HG02642 (cell line): ENCODE measurements around the gene NMNAT2.
A peak's percentile ranks its signal among the peaks of the same experiment; 100 is the strongest.

ENCODE experiments used
- ATAC-seq: cut with Tn5 transposase; IDR thresholded peaks from one replicate; pipeline ENCODE4 v1.9.1; 2021; ENCODE audit warnings: mild to moderate bottlenecking; ENCODE audit not compliant: unreplicated experiment, poor library complexity

The NMNAT2 gene

DNA sequence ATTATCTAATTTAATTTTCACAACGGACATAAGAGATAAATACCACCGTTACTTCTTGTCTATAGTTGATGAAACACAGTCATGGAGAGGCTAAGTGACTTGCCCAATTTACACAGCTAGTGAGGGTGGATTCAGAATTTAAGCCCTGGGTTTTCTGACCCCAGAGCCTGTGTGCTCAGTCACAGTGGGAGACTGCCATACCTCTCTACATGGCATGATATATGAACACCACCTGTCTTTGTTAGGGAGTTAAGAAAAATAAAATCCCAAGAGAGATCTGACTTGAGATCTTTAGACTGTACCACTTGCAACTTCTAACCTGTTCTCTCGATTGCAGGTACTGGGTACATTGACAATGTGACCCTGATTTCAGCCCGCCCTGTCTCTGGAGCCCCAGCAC is 191.8 kb downstream of the NMNAT2 start:
- no peak for ATAC-seq

GRCh38 chr1:183223467-183223866 is 194.7 kb downstream of the NMNAT2 start:
- no peak for ATAC-seq

- no peak for ATAC-seq
These were observed 195.3 kb downstream of the NMNAT2 start for GRCh38 chr1:183222909-183223308.

DNA sequence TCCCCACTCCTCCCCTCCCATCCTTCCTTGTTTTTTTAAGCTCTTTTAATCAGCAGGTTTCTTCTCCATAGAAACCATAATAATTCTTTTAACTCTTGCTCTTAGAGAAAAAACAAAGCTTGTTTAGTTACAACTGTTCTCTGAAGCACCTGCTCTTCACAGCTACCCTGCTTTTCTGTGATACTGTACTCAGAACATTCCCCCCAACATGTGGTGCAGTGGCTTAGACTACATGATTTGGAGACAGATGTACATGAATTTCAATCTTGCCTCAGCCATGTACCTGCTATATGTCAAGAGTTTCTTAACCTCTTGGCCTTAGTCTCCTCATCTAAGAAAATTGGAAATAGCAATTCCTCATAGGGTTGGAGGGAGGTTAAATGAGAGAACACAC is 198.6 kb downstream of the NMNAT2 start:
- no peak for ATAC-seq

DNA sequence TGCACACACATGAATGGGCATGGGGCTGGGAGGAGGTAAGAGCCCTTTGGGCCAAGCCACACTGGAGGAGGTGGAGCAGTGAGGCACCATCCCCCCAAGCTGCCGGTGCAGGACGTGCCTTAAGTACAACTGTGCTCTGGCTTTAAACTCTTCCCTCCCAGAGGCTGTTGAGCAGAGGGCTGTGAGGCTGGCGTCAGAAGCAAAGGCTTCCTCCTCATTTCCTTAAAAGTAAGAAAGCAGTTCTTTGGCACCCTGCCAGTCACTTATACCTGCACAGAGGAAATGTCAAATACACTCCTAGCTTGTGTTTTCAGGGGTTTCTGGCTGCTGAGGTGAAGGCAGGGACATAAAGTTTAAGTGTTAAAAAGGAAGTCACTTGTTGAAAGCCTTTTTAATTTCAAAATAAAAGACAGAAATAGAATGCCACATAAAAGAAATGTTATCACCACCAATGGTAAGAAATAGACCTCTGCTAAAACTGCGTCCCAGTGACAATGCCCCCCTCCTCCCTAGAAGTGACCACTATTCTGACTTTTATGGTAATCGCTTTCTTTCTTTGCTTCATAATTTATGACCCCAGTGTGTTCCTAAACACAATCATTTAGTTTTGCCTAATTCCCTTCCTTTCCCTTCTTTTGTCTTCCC is 199.1 kb downstream of the NMNAT2 start:
- no peak for ATAC-seq

DNA sequence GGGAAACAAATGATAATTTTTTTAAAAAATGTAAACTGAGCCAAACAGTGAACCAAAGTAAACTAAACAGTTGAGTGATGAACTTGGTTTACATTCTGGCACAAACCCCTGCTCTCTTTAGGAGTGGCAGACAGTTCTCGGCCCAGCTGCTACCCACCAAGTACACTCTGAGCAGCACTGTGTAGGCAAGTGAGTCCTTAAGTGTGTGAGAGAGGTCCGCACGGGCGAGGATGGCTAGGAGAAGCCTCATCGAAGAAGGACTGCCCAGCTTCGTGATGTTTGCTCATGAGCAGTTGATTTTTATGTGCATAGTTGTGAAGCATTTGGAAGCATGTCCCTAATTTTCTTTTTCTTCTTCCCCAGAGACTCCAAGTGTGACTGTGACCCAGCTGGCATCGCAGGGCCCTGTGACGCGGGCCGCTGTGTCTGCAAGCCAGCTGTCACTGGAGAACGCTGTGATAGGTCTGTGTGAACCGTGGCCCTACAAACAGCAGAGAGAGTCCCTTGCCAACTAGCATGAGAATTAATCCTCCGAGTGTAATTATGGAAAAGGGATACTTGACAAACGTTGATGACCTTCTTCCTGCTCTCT is 200.1 kb downstream of the NMNAT2 start:
- ATAC-seq, result no peak

- no peak for ATAC-seq
These were observed 202.2 kb downstream of the NMNAT2 start for GRCh38 chr1:183215936-183216335.

DNA sequence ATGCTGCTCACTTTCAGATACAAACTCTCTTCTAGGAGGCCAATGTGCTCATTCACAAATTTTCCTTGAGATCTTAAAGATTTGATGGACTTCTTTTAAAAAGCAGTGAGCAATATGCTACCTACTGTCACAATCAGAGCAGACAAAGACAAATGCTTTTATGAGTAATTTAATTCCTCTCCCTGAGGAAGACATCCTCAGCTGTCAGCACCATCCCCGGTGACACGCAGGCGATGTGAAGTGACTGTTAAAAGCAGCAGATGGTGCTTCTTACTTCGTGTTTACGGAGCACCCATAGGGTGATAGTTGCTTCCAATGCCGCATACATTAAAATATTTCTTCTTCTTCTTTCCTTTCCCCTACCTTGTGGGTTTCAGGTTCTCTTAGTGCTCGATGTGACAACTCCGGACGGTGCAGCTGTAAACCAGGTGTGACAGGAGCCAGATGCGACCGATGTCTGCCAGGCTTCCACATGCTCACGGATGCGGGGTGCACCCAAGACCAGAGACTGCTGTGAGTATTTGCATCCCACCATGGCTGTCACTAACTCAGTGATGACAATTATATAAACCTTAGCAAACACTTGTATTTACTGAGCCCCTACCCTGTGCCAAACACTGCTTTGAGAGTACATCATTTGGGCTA is 203.0 kb downstream of the NMNAT2 start:
- ATAC-seq, result no peak

GRCh38 chr1:183214021-183214970 is 203.9 kb downstream of the NMNAT2 start:
- no peak for ATAC-seq

GRCh38 chr1:183212870-183213269 is 205.3 kb downstream of the NMNAT2 start:
- ATAC-seq, result no peak

DNA sequence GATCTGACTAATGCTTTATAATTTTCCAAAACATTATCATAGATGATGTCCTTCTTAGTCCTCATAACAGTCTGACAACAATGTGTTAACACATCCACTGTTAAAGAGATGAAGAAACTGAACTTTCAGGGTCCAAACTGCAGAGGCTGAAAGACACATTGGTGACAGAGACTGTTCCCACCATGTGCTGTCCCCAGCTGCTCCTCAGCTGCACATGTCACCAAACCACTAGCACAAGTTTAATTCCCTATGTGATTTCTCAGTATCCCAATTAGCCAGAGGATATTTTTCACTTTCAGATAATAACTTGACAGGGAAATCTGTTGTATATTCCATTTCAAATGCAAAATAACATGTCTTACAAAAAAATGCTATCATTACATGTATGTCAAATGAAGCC is 207.5 kb downstream of the NMNAT2 start:
- ATAC-seq, result no peak

DNA sequence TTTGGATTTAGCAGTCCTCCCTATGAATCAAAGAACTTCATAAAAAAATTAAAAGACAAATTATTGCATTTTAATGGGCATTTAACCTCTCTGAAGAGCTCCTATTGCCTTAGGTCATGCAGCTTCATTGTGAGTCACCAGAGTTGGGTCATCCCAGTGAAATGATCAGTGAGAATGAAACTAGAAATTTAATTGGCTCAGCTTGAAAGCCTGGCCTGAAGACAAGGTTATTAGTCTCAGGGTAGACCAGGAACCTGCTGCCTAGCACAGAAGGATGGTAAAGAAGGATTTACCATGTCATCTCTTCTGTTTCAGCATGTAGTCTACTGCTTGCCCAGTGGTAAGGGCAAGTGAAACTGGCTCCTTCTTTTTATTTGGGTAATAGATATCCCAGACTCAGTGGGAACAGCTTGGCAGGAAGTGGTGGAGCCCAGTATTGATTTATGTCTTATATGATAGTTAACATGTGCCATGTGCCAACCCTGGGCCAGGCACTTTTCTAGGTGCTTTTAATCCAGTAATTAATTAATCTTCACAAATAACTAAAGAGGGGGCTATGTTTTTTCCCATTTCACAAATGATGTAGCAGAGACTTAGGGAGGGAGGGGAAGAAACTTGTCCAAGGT is 208.5 kb downstream of the NMNAT2 start:
- peak; percentile 43 for ATAC-seq

- ATAC-seq, result no peak
These were observed 211.6 kb downstream of the NMNAT2 start for GRCh38 chr1:183206538-183207122.

GRCh38 chr1:183205196-183205781 is 212.9 kb downstream of the NMNAT2 start:
- ATAC-seq, result no peak

DNA sequence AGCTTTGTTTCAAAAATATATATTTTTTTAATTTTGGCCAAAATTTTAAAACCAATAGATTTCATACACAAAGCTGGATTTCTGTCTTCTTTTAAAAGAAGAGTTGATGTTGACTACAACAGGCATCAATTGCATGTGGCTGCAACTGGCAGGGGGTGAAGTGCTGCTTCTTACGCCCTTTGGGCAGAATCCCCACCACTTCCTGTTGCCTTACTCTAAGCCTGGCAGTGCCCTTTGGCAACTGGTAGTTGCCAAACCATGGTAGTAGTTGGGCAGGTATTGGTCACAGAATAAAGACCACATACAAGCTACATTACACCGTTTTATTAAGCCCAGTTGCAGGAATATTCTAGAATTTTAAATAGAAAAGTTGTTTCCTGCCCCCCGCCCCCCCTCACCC is 215.1 kb downstream of the NMNAT2 start:
- no peak for ATAC-seq

- no peak for ATAC-seq
These were observed 217.7 kb downstream of the NMNAT2 start for GRCh38 chr1:183200451-183200850.

- no peak for ATAC-seq
These were observed 218.9 kb downstream of the NMNAT2 start for GRCh38 chr1:183199304-183199703.

DNA sequence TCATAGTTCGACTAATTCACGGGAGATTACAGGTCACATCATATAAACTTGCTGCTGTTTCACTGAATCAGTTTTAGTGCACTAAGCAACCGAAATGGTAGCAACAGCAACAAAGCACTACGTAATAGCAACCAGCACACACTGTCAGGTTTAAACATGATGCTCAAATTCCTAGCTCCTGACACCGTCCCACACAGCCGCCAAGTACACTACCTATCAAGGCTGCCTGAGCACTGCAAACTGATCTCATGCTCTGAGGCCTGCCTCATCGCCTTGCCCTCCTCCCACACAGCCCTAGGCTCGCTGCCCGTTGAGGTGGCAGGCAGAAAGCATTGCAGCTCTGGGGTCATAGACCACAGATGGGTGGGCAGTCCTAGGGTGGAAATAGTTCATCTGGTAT is 219.7 kb downstream of the NMNAT2 start:
- ATAC-seq, result no peak
